ENCODE results near the gene KRTDAP. TPM values are rescaled to one million over a fixed set of nuclear protein-coding genes. Genes with fewer than 3 reads are reported as not detected.
A peak's percentile ranks its signal among the peaks of the same experiment; 100 is the strongest.

The KRTDAP gene
- total and polyA plus RNA-seq, 4 donors: 0.16 to 0.49 TPM; not detected in 2

DNA sequence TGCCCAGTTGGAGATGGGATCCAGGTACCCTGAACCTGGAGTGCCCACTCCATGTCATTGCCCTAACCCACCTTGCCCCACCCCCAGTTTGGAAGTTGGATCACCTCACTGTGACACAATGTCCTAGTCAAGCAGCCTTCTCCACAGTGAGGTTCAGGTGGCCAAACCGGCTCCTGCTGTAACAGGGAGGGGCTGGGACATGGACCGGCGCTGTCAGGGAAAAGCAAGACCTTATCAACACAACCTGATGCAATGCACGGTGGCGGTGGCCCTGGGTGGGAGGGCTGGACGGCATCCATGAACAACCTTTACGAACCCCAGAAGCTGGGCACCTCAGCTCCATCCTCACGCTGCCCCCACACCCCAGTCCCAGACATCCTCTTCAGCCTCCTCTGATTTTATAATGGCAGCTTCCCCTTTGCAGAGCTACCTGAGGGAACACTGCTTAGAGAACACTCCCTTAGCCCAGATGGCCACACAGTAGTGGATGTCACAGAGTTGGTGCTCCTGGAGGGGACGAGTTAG is 1.6 kb upstream of the KRTDAP start:
- WGBS, 2 donors: 83 to 85% methylated on average over 9 of the region's 9 CpGs
- H3K9me3 ChIP-seq (ENCODE audit: control insufficient read depth in 4 of 4, insufficient read depth in 3 of 4, low read length in 3 of 4): no peaks in the 10 kb centered on the region
- no peak for DNase-seq

GRCh38 chr19:35488677-35489076 is 1.6 kb downstream of the KRTDAP start:
- Histone ChIP-seq H3K4me1 (ENCODE audit: control insufficient read depth in 5 of 5, insufficient read depth in 5 of 5, low read length in 5 of 5) (peaks cover 0 to 18% (median 0%) of the 10 kb centered on the region in 5 donors), H3K9me3 (ENCODE audit: control insufficient read depth in 4 of 4, insufficient read depth in 3 of 4, low read length in 3 of 4) (no peaks in the 10 kb centered on the region), H3K9ac (ENCODE audit: insufficient read depth in 1 of 2, low read length in 2 of 2) (no peak overlapping the region), H3K36me3 (ENCODE audit: control insufficient read depth in 4 of 4, insufficient read depth in 4 of 4, low read length in 4 of 4) (no peaks in the 10 kb centered on the region), H3K4me3 (no peak overlapping the region), H3K27ac (ENCODE audit: low read depth in 1 of 2, low read length in 1 of 2) (no peak overlapping the region), H3K27me3 (ENCODE audit: control insufficient read depth in 3 of 3, insufficient read depth in 3 of 3, low read length in 2 of 3) (no peaks in the 10 kb centered on the region)
- no peak for TF ChIP-seq CTCF (IDR thresholded peaks at IDR 0.05; ENCODE audit: control extremely low read depth, extremely low read depth)
- 92 to 93% methylated on average over 16 of the region's 16 CpGs for WGBS, 2 donors
- DNase-seq: no peak
- ATAC-seq (ENCODE audit: insufficient read depth, low FRiP score): no peak

More for the DNA sequence above, 1.6 kb upstream of the KRTDAP start:
- Histone ChIP-seq H3K4me3 (no peak overlapping the region), H3K27ac (ENCODE audit: low read depth in 1 of 2, low read length in 1 of 2) (no peak overlapping the region), H3K36me3 (ENCODE audit: control insufficient read depth in 4 of 4, insufficient read depth in 4 of 4, low read length in 4 of 4) (no peaks in the 10 kb centered on the region), H3K27me3 (ENCODE audit: control insufficient read depth in 3 of 3, insufficient read depth in 3 of 3, low read length in 2 of 3) (no peaks in the 10 kb centered on the region), H3K4me1 (ENCODE audit: control insufficient read depth in 5 of 5, insufficient read depth in 5 of 5, low read length in 5 of 5) (peaks cover 0 to 15% (median 0%) of the 10 kb centered on the region in 5 donors), H3K9ac (ENCODE audit: insufficient read depth in 1 of 2, low read length in 2 of 2) (no peak overlapping the region)
- no peak for ATAC-seq (ENCODE audit: insufficient read depth, low FRiP score)
- no peak for TF ChIP-seq CTCF (IDR thresholded peaks at IDR 0.05; ENCODE audit: control extremely low read depth, extremely low read depth)

- Histone ChIP-seq H3K4me3 (no peak overlapping the region), H3K9ac (ENCODE audit: insufficient read depth in 1 of 2, low read length in 2 of 2) (no peak overlapping the region), H3K27me3 (ENCODE audit: control insufficient read depth in 3 of 3, insufficient read depth in 3 of 3, low read length in 2 of 3) (no peaks in the 10 kb centered on the region), H3K4me1 (ENCODE audit: control insufficient read depth in 5 of 5, insufficient read depth in 5 of 5, low read length in 5 of 5) (peaks cover 0 to 18% (median 0%) of the 10 kb centered on the region in 5 donors), H3K36me3 (ENCODE audit: control insufficient read depth in 4 of 4, insufficient read depth in 4 of 4, low read length in 4 of 4) (no peaks in the 10 kb centered on the region), H3K27ac (ENCODE audit: low read depth in 1 of 2, low read length in 1 of 2) (no peak overlapping the region), H3K9me3 (ENCODE audit: control insufficient read depth in 4 of 4, insufficient read depth in 3 of 4, low read length in 3 of 4) (no peaks in the 10 kb centered on the region)
- ATAC-seq (ENCODE audit: insufficient read depth, low FRiP score): no peak
- 89 to 95% methylated on average over 10 of the region's 10 CpGs for WGBS, 2 donors
- DNase-seq: peak in 2 of 3 donors; percentile 29 to 58
- no peak for TF ChIP-seq CTCF (IDR thresholded peaks at IDR 0.05; ENCODE audit: control extremely low read depth, extremely low read depth)
Observed at GRCh38 chr19:35487656-35488182, 2.5 kb downstream of the KRTDAP start.
